ENCODE measurements around the gene EPRS1.
A peak's percentile ranks its signal among the peaks of the same experiment; 100 is the strongest.

Gene EPRS1

DNA sequence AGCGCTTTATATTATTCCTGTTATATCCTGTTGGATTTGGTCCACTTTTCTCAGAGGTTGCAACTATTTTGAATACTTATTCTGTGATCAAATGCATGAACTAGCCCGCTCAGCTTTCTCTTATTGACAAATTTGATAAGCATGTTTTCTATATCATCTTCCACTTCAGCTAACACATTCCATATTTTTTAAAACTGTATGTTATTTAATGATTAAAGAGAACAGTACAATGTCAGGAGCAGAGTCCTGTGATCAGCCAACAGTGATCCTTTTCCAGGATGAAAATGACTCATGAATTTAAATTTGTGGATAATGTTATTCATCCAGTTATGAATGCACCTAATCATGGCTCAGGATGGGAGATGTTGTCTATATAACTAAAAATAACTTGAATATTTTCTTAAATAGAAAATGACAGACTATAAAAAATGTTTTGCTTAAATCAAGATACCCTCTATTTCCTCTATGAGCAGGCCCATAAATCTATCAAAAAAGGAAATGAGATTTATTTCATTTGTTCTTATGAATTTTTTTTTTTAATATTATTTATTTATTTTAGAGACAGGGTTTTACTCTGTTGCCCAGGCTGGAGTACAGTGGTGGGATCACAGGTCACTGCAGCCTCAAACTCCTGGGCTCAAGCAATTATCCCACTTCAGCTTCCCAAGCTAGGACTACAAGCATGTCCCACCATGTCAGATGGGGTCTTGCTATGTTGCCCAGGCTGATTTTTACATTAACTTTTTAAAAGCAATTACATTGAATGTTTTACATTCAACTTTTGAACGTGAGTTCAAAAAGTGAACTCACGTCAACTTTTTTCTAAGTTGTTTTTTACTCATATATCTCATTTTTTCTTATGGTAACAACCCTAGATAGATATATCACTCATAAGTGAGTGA lies 30.8 kb upstream of the EPRS1 start:
- H3K9me3 ChIP-seq (ENCODE audit: control insufficient read depth, insufficient read depth, low read length), result no peaks in the 10 kb centered on the region
- no peak for DNase-seq (ENCODE audit: low read depth, low spot score)
- no CpG with 5 or more reads among the region's 4 CpGs for WGBS (ENCODE audit: insufficient coverage, insufficient read length)
- H3K27ac ChIP-seq (ENCODE audit: low read length), result no peak overlapping the region
- no peaks in the 10 kb centered on the region for H3K4me1 ChIP-seq (ENCODE audit: control insufficient read depth, insufficient read depth, low read length)
- H3K27me3 ChIP-seq (ENCODE audit: control insufficient read depth, insufficient read depth, low read length), result no peaks in the 10 kb centered on the region
- no peaks in the 10 kb centered on the region for H3K36me3 ChIP-seq (ENCODE audit: control insufficient read depth, insufficient read depth, low read length)
- no peak overlapping the region for H3K4me3 ChIP-seq (ENCODE audit: low read length)

DNA sequence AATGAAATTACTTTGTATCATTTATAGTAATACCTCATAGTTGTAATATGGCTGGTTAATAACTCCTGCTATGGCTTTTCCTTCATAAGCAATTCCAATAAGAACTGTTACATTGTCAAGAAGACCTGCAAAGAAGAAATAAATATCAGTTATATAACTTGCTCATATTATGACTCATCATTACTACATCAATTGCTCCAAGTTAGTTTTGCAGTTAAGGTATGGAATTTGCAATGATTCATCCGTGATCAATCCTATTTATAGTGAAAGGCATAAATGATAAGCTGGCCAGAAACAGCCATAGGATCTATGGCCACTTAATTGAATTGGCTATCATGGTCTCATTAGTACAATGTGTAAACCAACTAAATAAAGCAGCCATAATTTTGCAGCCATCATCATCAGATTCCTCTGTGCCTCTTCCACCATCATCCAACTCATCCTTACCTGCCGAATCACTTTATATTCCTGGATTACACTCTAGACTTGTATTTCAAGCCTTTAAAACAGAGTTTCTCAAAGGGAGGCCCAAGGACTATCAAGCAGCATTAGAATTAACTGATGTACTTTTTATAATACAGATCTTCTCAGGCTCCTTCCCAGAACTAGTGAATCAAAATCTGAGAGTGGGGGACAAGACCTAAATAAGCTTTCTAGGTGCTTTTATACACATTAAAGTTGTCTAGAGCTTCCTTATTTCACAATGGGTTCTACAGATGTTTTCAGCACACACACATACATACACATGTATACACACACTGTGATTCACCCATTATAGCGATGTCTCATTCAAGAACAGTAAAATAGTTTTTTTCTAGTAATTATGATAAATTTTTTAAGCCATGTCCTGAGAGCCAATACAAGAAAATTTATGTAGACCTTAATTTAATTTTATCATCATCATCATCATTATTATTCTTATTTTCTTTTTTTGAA lies 21.2 kb upstream of the EPRS1 start:
- H3K27ac ChIP-seq (ENCODE audit: low read length), result no peak overlapping the region
- no peaks in the 10 kb centered on the region for H3K27me3 ChIP-seq (ENCODE audit: control insufficient read depth, insufficient read depth, low read length)
- no peaks in the 10 kb centered on the region for H3K4me1 ChIP-seq (ENCODE audit: control insufficient read depth, insufficient read depth, low read length)
- H3K9me3 ChIP-seq (ENCODE audit: control insufficient read depth, insufficient read depth, low read length), result no peaks in the 10 kb centered on the region
- WGBS (ENCODE audit: insufficient coverage, insufficient read length), result no CpG with 5 or more reads among the region's 3 CpGs
- H3K4me3 ChIP-seq (ENCODE audit: low read length), result no peak overlapping the region
- no peak for DNase-seq (ENCODE audit: low read depth, low spot score)
- no peaks in the 10 kb centered on the region for H3K36me3 ChIP-seq (ENCODE audit: control insufficient read depth, insufficient read depth, low read length)

DNA sequence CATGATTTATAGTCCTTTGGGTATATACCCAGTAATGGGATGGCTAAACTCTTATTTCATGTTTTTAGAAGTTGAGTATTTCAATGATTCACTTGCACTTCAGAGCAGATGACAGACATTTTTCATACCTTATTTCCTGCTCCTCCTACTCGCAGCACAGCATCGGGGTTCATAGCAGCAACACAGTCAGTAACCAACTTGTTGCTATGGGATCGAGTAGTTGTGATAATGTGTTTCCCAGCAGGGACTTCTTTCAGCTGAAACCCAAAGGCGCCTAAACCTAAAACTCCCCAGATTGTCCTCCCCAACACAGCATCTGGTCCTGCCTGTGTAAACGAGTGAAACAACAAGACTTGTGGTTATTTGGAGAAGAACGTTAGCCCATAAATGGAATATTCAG lies 16.3 kb upstream of the EPRS1 start:
- Histone ChIP-seq H3K4me1 (ENCODE audit: control insufficient read depth, insufficient read depth, low read length) (no peaks in the 10 kb centered on the region), H3K27ac (ENCODE audit: low read length) (no peak overlapping the region)
- WGBS (ENCODE audit: insufficient coverage, insufficient read length), result no CpG with 5 or more reads among the region's 6 CpGs

DNA sequence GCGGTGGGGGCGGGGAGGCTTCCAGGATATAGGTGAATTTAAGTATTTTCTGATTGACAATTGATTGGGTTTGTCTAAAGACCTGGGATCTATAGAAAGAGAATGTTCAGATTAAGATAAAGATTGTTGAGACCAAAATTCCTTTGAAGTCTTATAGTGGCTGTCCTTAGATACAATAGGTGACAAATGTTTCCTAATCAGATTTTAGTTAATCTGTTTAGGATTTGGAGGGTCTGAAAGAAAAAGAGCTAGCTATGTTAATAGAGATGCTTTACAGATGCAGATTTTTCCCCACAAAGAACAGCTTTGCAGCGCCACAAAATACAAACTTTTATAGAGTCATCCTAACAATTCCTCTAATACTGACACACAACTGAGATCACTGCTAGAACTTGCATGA lies 14.6 kb upstream of the EPRS1 start:
- Histone ChIP-seq H3K27me3 (ENCODE audit: control insufficient read depth, insufficient read depth, low read length) (no peaks in the 10 kb centered on the region), H3K4me3 (ENCODE audit: low read length) (no peak overlapping the region), H3K27ac (ENCODE audit: low read length) (no peak overlapping the region), H3K36me3 (ENCODE audit: control insufficient read depth, insufficient read depth, low read length) (no peaks in the 10 kb centered on the region), H3K4me1 (ENCODE audit: control insufficient read depth, insufficient read depth, low read length) (no peaks in the 10 kb centered on the region), H3K9me3 (ENCODE audit: control insufficient read depth, insufficient read depth, low read length) (no peaks in the 10 kb centered on the region)
- WGBS (ENCODE audit: insufficient coverage, insufficient read length), result no CpG with 5 or more reads among the region's 3 CpGs
- DNase-seq (ENCODE audit: low read depth, low spot score), result no peak

More for the DNA sequence above, 16.3 kb upstream of the EPRS1 start:
- Histone ChIP-seq H3K4me3 (ENCODE audit: low read length) (no peak overlapping the region), H3K36me3 (ENCODE audit: control insufficient read depth, insufficient read depth, low read length) (no peaks in the 10 kb centered on the region), H3K27me3 (ENCODE audit: control insufficient read depth, insufficient read depth, low read length) (no peaks in the 10 kb centered on the region), H3K9me3 (ENCODE audit: control insufficient read depth, insufficient read depth, low read length) (no peaks in the 10 kb centered on the region)
- DNase-seq (ENCODE audit: low read depth, low spot score), result no peak

DNA sequence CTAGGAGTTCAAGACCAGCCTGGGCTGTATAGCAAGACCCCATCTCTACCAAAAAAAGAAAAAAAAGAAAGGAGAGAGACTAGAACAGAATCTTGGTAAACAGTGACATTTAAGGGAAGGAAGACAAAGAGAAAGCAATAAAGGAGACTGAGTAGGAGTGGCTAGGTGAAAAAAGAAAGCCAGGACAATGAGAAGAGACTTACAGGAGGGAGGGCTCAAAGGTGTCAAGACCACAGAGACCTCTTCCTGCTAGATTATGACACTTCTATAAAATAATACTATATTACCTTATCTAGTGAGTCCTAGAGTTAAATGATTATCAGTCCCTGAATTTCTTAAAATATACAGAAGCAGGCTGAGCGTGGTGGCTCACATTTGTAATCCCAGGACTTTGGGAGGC lies 10.1 kb upstream of the EPRS1 start:
- no peak for DNase-seq (ENCODE audit: low read depth, low spot score)
- H3K4me1 ChIP-seq (ENCODE audit: control insufficient read depth, insufficient read depth, low read length), result no peaks in the 10 kb centered on the region
- H3K27ac ChIP-seq (ENCODE audit: low read length), result no peak overlapping the region
- no peaks in the 10 kb centered on the region for H3K36me3 ChIP-seq (ENCODE audit: control insufficient read depth, insufficient read depth, low read length)
- no peaks in the 10 kb centered on the region for H3K27me3 ChIP-seq (ENCODE audit: control insufficient read depth, insufficient read depth, low read length)
- H3K9me3 ChIP-seq (ENCODE audit: control insufficient read depth, insufficient read depth, low read length), result no peaks in the 10 kb centered on the region
- no CpG with 5 or more reads among the region's 1 CpG for WGBS (ENCODE audit: insufficient coverage, insufficient read length)
- H3K4me3 ChIP-seq (ENCODE audit: low read length), result no peak overlapping the region

DNA sequence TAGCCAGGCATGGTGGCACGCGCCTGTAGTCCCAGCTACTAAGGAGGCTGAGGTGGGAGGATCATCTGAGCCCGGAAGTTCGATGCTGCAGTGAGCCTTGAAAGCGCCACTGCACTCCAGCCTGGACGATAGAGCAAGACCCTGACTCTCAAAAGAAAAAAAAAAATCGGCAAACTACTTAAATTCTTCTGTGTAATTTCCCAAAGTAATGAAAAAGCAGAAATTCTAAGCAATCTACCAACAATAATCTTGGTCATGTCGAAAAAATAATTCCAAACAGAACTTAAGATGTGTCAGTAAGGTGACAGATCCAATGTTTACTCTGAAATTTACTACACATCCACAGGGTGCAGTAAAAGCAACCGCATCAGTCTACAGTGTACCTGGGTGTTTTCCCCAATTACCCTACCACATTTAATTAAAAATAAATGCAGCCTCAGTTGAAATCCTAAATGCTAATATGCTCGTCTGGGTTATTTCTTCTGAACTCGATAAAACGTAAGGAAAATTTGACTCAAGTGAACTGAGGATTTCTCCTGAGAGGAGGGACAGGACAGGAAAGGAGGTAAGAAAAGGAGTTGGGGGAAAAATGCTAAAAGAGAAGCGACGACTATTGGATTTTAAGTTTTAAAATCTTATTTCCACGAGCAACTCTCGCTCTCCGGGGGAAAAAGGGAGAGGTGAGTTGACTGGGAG lies 801 bp downstream of the EPRS1 start:
- H3K27ac ChIP-seq (ENCODE audit: low read length), result no peak overlapping the region
- H3K27me3 ChIP-seq (ENCODE audit: control insufficient read depth, insufficient read depth, low read length), result no peaks in the 10 kb centered on the region
- DNase-seq (ENCODE audit: low read depth, low spot score), result no peak
- peak overlapping the region; percentile 86; the same call in 1 of the 2 replicates for H3K4me3 ChIP-seq (ENCODE audit: low read length)
- no peaks in the 10 kb centered on the region for H3K36me3 ChIP-seq (ENCODE audit: control insufficient read depth, insufficient read depth, low read length)
- no peaks in the 10 kb centered on the region for H3K9me3 ChIP-seq (ENCODE audit: control insufficient read depth, insufficient read depth, low read length)
- H3K4me1 ChIP-seq (ENCODE audit: control insufficient read depth, insufficient read depth, low read length), result no peaks in the 10 kb centered on the region
- WGBS (ENCODE audit: insufficient coverage, insufficient read length), result no CpG with 5 or more reads among the region's 17 CpGs

DNA sequence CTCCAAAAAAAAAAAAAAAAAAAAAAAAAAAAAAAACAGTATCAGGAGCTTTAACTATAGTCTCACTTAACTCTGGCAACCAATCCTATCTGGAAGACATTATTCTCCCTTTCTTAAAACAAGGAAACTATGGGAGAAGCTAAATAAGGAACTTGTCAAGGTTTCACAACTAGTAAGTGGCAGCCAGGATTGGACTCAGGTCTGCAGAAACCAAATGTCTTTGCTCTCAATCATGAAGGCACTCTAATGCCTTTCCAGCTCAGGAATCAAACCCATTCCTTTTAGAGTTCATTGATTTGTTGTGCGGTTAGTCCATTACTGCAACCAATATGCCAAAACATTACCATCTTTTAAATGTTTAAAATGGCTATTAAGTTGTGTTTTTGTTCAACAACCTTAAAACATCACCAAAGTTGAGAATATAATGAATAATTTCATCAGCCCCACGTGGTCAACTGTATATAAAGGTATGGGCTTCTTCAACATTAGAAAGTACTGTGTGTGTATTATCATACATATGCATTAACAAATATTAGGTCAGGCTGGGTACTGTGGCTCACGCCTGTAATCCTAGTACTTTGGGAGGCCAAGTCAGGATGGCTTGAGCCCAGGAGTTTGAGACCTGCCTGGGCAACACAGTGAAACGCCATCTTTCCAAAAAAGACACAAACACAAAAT lies 1.5 kb downstream of the EPRS1 start:
- DNase-seq (ENCODE audit: low read depth, low spot score), result no peak
- no peaks in the 10 kb centered on the region for H3K4me1 ChIP-seq (ENCODE audit: control insufficient read depth, insufficient read depth, low read length)
- no peaks in the 10 kb centered on the region for H3K9me3 ChIP-seq (ENCODE audit: control insufficient read depth, insufficient read depth, low read length)
- H3K27me3 ChIP-seq (ENCODE audit: control insufficient read depth, insufficient read depth, low read length), result no peaks in the 10 kb centered on the region
- no peak overlapping the region for H3K4me3 ChIP-seq (ENCODE audit: low read length)
- no CpG with 5 or more reads among the region's 4 CpGs for WGBS (ENCODE audit: insufficient coverage, insufficient read length)
- peaks cover 1% of the 10 kb centered on the region; the same call in 1 of the 2 replicates for H3K36me3 ChIP-seq (ENCODE audit: control insufficient read depth, insufficient read depth, low read length)
- H3K27ac ChIP-seq (ENCODE audit: low read length), result no peak overlapping the region

DNA sequence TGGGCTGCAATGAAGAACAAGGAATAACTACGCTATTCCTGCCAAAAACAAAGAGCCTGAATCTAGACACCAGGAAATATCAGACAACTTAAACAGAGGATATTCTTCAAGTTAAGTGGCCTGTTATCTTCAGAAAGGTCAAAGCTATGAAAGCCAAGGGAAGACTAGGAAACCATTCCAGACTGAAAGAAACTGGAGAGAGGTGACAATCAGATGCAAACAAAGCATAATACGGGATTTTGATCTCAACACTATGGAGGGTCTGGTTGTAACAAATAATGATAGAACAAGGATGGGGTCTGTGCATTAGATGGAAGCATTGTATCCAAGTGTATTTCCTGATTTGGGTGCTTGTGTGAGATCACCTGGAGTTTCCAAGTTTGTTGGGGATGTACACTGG lies 2.7 kb downstream of the EPRS1 start:
- H3K4me1 ChIP-seq (ENCODE audit: control insufficient read depth, insufficient read depth, low read length), result no peaks in the 10 kb centered on the region
- no peak overlapping the region for H3K4me3 ChIP-seq (ENCODE audit: low read length)
- no CpG with 5 or more reads among the region's 2 CpGs for WGBS (ENCODE audit: insufficient coverage, insufficient read length)
- H3K27ac ChIP-seq (ENCODE audit: low read length), result no peak overlapping the region
- peaks cover 4% of the 10 kb centered on the region; the same call in 1 of the 2 replicates for H3K36me3 ChIP-seq (ENCODE audit: control insufficient read depth, insufficient read depth, low read length)
- no peaks in the 10 kb centered on the region for H3K9me3 ChIP-seq (ENCODE audit: control insufficient read depth, insufficient read depth, low read length)
- no peaks in the 10 kb centered on the region for H3K27me3 ChIP-seq (ENCODE audit: control insufficient read depth, insufficient read depth, low read length)
- DNase-seq (ENCODE audit: low read depth, low spot score), result no peak

DNA sequence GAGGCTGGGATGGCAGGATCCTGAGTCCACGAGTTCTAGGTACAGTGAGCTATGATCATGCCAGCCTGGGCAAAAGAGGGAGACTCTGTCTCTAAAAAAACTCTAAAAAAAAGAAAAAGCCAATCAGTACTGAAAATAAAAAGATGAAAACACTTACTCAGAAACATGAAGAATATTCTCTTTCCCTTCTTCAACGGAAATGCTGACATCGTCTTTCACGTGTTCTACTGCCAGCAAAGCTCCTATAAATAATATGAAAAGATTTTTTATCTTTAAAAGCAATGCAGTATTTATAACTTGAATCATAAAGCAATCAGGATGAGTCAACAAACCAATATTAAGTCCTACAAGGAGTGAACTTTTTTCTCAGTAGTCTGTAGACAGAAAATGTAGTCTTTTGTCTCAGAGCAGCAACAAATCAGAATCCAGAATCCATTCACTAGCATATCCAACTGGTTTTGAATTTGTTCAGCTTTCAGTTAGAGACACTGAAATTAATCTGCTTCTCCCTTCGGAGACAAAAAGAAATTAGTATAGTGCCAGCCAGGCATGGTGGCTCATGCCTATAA lies 6.2 kb downstream of the EPRS1 start:
- no peak overlapping the region for H3K4me3 ChIP-seq (ENCODE audit: low read length)
- no CpG with 5 or more reads among the region's 5 CpGs for WGBS (ENCODE audit: insufficient coverage, insufficient read length)
- no peak for DNase-seq (ENCODE audit: low read depth, low spot score)
- H3K27me3 ChIP-seq (ENCODE audit: control insufficient read depth, insufficient read depth, low read length), result no peaks in the 10 kb centered on the region
- no peak overlapping the region for H3K27ac ChIP-seq (ENCODE audit: low read length)
- peaks cover 6% of the 10 kb centered on the region; the same call in 1 of the 2 replicates for H3K36me3 ChIP-seq (ENCODE audit: control insufficient read depth, insufficient read depth, low read length)
- no peaks in the 10 kb centered on the region for H3K4me1 ChIP-seq (ENCODE audit: control insufficient read depth, insufficient read depth, low read length)
- H3K9me3 ChIP-seq (ENCODE audit: control insufficient read depth, insufficient read depth, low read length), result no peaks in the 10 kb centered on the region

Measured in iPS DF 6.9 (cell line).